Common myeloid progenitor, CD34-positive (primary cell): ENCODE results near the gene BLOC1S1.
A peak's percentile ranks its signal among the peaks of the same experiment; 100 is the strongest.

Source experiments
- CTCF ChIA-PET: fragments of 350-600 bp; sonication (Branson Sonifier 250); formaldehyde crosslinking; loops from one replicate; lab custom pipeline; 2021; ENCODE audit warnings: antibody characterized with exemption; lab: Charles Lee
- POLR2A ChIA-PET: fragments of 350-600 bp; sonication (Branson Sonifier 250); formaldehyde crosslinking; loops from one replicate; lab custom pipeline; 2021; ENCODE audit warnings: antibody characterized with exemption; lab: Charles Lee
- DNase-seq, 3 donors: peaks; one replicate each; pipeline versions ENCODE4 v3.0.0 to v3.0.0-alpha.2; 2013
- H3K27ac ChIP-seq, 2 experiments: 1 replicate in 1 of 2; 2 replicates in 1 of 2; pipeline ENCODE4 v1.7.0; 2013; ENCODE audit warnings: inconsistent platforms in 2 of 2, low read length in 2 of 2, mild to moderate bottlenecking in 2 of 2, low read depth in 1 of 2, moderate library complexity in 1 of 2; ENCODE audit not compliant: severe bottlenecking in 2 of 2, insufficient read depth in 1 of 2, poor library complexity in 1 of 2
- H3K27me3 ChIP-seq, 5 experiments: replicated peaks in 2 of 5; 1 replicate in 3 of 5; 2 replicates in 2 of 5; pipeline versions ENCODE4 v1.6.1 to v1.7.0; 2013; ENCODE audit warnings: low read length in 4 of 5, mild to moderate bottlenecking in 2 of 5, moderate library complexity in 2 of 5, inconsistent platforms in 1 of 5; ENCODE audit not compliant: insufficient read depth in 5 of 5, control insufficient read depth in 4 of 5
- H3K36me3 ChIP-seq, 4 experiments: 1 replicate in 2 of 4; 2 replicates in 2 of 4; pipeline versions ENCODE4 v1.6.1 to v1.7.0; 2013; ENCODE audit warnings: low read length in 3 of 4, control low read depth in 1 of 4, mild to moderate bottlenecking in 1 of 4; ENCODE audit not compliant: control insufficient read depth in 4 of 4, insufficient read depth in 4 of 4
- H3K4me1 ChIP-seq, 4 experiments: 1 replicate in 3 of 4; 2 replicates in 1 of 4; pipeline versions ENCODE4 v1.6.1 to v1.7.1; 2013; ENCODE audit warnings: low read length in 3 of 4, mild to moderate bottlenecking in 3 of 4, control low read depth in 1 of 4, inconsistent platforms in 1 of 4, moderate library complexity in 1 of 4; ENCODE audit not compliant: control insufficient read depth in 4 of 4, insufficient read depth in 4 of 4; ENCODE audit errors: control extremely low read depth in 1 of 4
- H3K4me3 ChIP-seq, 7 experiments: 1 replicate in 4 of 7; 2 replicates in 3 of 7; pipeline versions ENCODE4 v1.5.1 to v1.7.0; 2013; ENCODE audit warnings: mild to moderate bottlenecking in 7 of 7, low read length in 6 of 7, moderate library complexity in 6 of 7, inconsistent platforms in 2 of 7, low read depth in 2 of 7, control low read depth in 1 of 7; ENCODE audit not compliant: insufficient read depth in 4 of 7, control insufficient read depth in 1 of 7; ENCODE audit errors: extremely low read depth in 1 of 7
- H3K9me3 ChIP-seq, 5 experiments: 1 replicate in 4 of 5; 2 replicates in 1 of 5; pipeline versions ENCODE4 v1.6.1 to v1.7.1; 2013; ENCODE audit warnings: low read length in 4 of 5, mild to moderate bottlenecking in 2 of 5, inconsistent platforms in 1 of 5, low read depth in 1 of 5, moderate library complexity in 1 of 5; ENCODE audit not compliant: control insufficient read depth in 4 of 5, insufficient read depth in 2 of 5; ENCODE audit errors: control extremely low read depth in 1 of 5
- WGBS: methylation state at CpG from one replicate; pipeline ENCODE4 v1.1.5; 2013; ENCODE audit not compliant: insufficient coverage; 5-methylcytosine and 5-hydroxymethylcytosine counted together

BLOC1S1 gene

DNA sequence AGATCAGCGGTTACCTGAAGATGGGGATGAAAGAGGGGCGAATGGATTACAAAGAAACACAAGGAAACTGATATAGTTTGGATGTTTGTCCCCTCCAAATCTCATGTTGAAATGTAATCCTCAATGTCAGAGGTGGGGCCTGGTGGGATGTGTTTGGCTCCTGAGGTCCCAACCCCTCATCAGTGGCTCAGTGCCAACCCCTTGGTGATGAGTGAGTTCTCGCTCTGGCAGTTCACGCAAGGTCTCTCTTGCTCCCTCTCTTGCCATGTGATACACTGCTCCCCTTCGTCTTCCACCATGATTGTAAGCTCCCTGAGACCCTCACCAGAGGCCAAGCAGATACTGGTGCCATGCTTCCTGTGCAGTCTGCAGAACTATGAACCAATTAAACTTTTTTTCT is 36.2 kb upstream of the BLOC1S1 start:
- WGBS, result 96% methylated on average over 5 of the region's 5 CpGs
- POLR2A ChIA-PET, result no interaction called here

DNA sequence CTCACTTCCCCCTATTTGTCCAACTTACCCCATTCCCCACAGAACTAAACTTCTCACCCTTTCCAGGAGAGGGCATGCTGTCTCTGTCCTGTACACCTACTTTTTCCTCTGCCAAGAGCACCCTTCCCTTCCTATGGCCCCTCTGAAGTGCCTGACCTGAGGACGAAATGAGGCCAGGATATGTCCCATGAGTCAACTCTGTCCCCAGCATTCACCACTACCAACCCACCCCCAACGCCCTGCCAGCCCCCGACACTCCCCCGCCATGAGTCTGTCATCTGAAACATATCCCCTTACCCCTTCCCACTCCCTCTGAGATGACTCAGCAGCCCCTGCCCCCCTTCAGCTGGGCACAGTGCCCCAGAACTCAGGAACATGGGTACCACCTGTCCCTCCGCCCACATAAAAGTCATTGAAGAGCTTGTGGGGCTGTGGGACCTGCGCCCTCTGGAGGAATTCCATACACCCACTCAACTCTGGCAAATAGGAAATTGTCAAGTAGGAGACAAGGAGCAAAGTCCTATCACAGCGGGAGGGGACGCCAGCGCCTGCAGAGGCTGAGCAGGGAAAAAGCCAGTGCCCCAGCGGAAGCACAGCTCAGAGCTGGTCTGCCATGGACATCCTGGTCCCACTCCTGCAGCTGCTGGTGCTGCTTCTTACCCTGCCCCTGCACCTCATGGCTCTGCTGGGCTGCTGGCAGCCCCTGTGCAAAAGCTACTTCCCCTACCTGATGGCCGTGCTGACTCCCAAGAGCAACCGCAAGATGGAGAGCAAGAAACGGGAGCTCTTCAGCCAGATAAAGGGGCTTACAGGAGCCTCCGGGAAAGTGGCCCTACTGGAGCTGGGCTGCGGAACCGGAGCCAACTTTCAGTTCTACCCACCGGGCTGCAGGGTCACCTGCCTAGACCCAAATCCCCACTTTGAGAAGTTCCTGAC is 34.4 kb upstream of the BLOC1S1 start:
- POLR2A ChIA-PET, result no interaction called here
- H3K27ac ChIP-seq, result no peak overlapping the region
- peak overlapping the region; percentile 11 to 76 (median 47) for H3K4me3 ChIP-seq
- CTCF ChIA-PET, result interaction anchor here (0.8 to 2.3 kb wide), 13 partner anchors 8 to 144 kb away, joined by 3 to 11 read pairs (median 5); partner anchors contain the start of genes BLOC1S1 and RDH5
- peaks cover 0 to 20% (median 16%) of the 10 kb centered on the region in 4 experiments for H3K4me1 ChIP-seq
- WGBS, result 17% methylated on average over 14 of the region's 17 CpGs
- H3K27me3 ChIP-seq, result no peaks in the 10 kb centered on the region
- no peaks in the 10 kb centered on the region for H3K36me3 ChIP-seq
- DNase-seq, result peak; percentile 62 to 71 (median 63)
- no peaks in the 10 kb centered on the region for H3K9me3 ChIP-seq

More for the DNA sequence above, 36.2 kb upstream of the BLOC1S1 start:
- CTCF ChIA-PET, result no interaction called here
- H3K27ac ChIP-seq, result no peak overlapping the region
- no peaks in the 10 kb centered on the region for H3K9me3 ChIP-seq
- no peaks in the 10 kb centered on the region for H3K36me3 ChIP-seq
- no peak for DNase-seq
- H3K4me3 ChIP-seq, result no peak overlapping the region
- no peaks in the 10 kb centered on the region for H3K27me3 ChIP-seq
- peaks cover 0 to 18% (median 16%) of the 10 kb centered on the region in 4 experiments for H3K4me1 ChIP-seq

DNA sequence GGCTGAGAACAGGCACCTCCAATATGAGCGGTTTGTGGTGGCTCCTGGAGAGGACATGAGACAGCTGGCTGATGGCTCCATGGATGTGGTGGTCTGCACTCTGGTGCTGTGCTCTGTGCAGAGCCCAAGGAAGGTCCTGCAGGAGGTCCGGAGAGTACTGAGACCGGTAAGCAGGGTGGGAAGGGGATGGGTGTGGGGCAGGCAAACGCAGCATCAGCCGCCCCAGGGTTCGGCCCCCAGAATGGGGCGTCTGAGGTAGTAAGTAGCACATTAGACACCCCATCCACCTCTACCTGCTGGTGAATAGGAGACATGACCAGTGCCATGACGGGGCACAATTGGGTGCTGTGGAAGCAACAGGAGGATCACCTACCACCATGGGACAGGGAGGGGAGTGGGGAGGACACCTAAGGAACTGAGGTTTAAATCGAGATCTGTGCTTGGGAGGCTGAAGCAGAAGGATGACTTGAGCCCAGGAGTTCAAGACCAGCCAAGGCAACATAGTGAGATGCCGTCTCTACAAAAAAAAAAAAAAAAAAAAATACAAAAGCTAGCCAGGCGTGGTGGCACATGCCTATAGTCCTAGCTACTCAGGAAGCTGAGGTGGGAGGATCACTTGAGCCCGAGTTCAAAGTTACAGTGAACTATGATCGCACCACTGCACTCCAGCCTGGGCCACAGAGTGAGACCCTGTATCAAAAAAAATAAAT is 33.6 kb upstream of the BLOC1S1 start:
- Histone ChIP-seq H3K36me3 (no peaks in the 10 kb centered on the region), H3K4me3 (peak overlapping the region in 3 of 7 experiments; percentile 55 to 76 (median 69)), H3K4me1 (peaks cover 0 to 18% (median 16%) of the 10 kb centered on the region in 4 experiments), H3K27ac (no peak overlapping the region), H3K9me3 (no peaks in the 10 kb centered on the region), H3K27me3 (no peaks in the 10 kb centered on the region)
- DNase-seq, result peak in 2 of 3 donors; percentile 13 to 23
- ChIA-PET POLR2A (no interaction called here), CTCF (interaction anchor here (0.6 to 2.3 kb wide), 13 partner anchors 9 to 274 kb away, joined by 3 to 11 read pairs (median 5); partner anchors contain the start of genes BLOC1S1 and RDH5)
- WGBS, result 77% methylated on average over 9 of the region's 13 CpGs

DNA sequence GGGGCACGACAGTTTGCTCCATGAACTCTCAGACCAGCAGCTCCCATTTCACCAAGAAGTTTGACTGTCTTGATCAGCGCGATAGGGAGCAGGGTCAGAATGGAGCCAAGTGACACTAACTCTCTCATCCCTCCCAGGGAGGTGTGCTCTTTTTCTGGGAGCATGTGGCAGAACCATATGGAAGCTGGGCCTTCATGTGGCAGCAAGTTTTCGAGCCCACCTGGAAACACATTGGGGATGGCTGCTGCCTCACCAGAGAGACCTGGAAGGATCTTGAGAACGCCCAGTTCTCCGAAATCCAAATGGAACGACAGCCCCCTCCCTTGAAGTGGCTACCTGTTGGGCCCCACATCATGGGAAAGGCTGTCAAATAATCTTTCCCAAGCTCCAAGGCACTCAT is 32.2 kb upstream of the BLOC1S1 start:
- H3K4me1 ChIP-seq, result peaks cover 0 to 18% (median 16%) of the 10 kb centered on the region in 4 experiments
- no peaks in the 10 kb centered on the region for H3K9me3 ChIP-seq
- no peaks in the 10 kb centered on the region for H3K27me3 ChIP-seq
- no peak overlapping the region for H3K4me3 ChIP-seq
- WGBS, result 93% methylated on average over 7 of the region's 7 CpGs
- H3K27ac ChIP-seq, result no peak overlapping the region
- no peaks in the 10 kb centered on the region for H3K36me3 ChIP-seq
- ChIA-PET CTCF (interaction anchor here (0.5 to 1.3 kb wide), 2 partner anchors 10 to 12 kb away, joined by 3 read pairs; no protein-coding TSS in a partner anchor), POLR2A (no interaction called here)
- DNase-seq, result no peak

DNA sequence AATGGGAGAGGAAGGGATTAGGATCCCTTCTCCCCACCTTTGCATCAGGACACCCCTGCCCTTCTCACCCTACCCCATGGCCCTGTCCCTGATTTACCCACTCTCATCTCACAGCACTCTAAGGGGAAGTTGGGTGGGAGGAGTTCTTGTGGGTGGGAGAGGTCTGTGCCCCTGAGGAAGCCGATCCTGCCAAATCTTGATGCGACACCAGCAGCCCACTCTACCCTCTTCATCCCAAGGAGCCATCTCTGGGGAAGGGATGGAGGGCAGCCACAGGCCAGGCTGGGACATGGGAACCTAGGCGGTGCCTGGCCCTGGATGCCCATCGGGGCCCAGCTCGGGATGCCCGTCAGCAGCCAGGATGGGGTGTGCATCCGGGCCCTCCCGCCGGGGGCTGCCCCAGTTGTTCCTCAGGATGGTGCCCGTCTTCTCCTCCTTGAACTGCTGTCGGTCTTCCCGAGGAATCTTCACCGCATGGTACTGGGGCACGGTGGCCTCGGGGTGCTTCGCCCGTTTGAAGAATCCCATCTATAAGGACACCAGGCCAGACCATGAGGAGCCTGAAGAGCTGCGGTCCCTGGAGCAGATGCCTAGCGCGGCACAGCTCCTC is 31.0 kb upstream of the BLOC1S1 start:
- 98% methylated on average over 19 of the region's 20 CpGs for WGBS
- peaks cover 0 to 18% (median 16%) of the 10 kb centered on the region in 4 experiments for H3K4me1 ChIP-seq
- no peak overlapping the region for H3K27ac ChIP-seq
- POLR2A ChIA-PET, result no interaction called here
- no peaks in the 10 kb centered on the region for H3K9me3 ChIP-seq
- DNase-seq, result no peak
- no peaks in the 10 kb centered on the region for H3K27me3 ChIP-seq
- CTCF ChIA-PET, result no interaction called here
- H3K4me3 ChIP-seq, result no peak overlapping the region
- no peaks in the 10 kb centered on the region for H3K36me3 ChIP-seq

DNA sequence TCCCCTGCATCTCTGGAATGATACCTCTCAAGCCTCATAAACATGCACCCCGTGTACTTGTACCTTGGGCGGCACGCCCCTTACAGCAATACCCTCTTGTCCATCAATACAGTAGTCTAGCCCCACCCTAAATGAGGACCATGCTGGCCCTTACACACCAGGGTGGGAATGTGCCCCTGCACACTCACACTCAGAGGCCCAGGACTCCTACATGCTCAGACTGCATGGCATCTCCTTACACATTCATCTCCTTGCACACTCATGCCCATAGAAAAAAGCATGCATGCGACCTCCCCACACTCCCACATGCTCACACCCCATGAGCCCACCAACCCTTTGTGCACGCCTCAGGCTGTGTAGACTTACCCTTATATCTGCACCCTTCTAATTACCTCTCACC is 30.2 kb upstream of the BLOC1S1 start:
- CTCF ChIA-PET, result no interaction called here
- no peak for DNase-seq
- POLR2A ChIA-PET, result no interaction called here
- Histone ChIP-seq H3K4me3 (no peak overlapping the region), H3K4me1 (peaks cover 0 to 18% (median 16%) of the 10 kb centered on the region in 4 experiments), H3K9me3 (no peaks in the 10 kb centered on the region), H3K27me3 (no peaks in the 10 kb centered on the region), H3K36me3 (no peaks in the 10 kb centered on the region), H3K27ac (no peak overlapping the region)
- 96% methylated on average over 5 of the region's 5 CpGs for WGBS
